IMR-90 (cell line): ENCODE measurements around the gene NDNF.

Experiments used
- MAZ ChIP-seq: IDR thresholded peaks from 2 replicates; pipeline ENCODE4 v1.6.1; 2012; ENCODE audit warnings: low read depth, mild to moderate bottlenecking, low read length, improper control_type of control experiment, moderate library complexity, borderline replicate concordance
- POLR2A ChIP-seq: IDR thresholded peaks from 2 replicates; pipeline ENCODE4 v1.6.1; 2012; ENCODE audit warnings: mild to moderate bottlenecking, low read depth, low read length
- RAD21 ChIP-seq: IDR thresholded peaks from 2 replicates; pipeline ENCODE4 v1.6.1; 2012; ENCODE audit warnings: low read length, improper control_type of control experiment
- RFX5 ChIP-seq: IDR thresholded peaks from 2 replicates; pipeline ENCODE4 v1.8.0; 2012; ENCODE audit warnings: low read depth, mild to moderate bottlenecking, low read length, moderate library complexity
- TF ChIP-seq, protein P1 (sequence below): conservative IDR thresholded peaks from 2 replicates; pipeline ENCODE4 v1.5.1; 2012; ENCODE audit warnings: mild to moderate bottlenecking, low read depth, low read length, improper control_type of control experiment
- TF ChIP-seq, protein P2 (sequence below): fragments of 150-350 bp; IDR thresholded peaks from 2 replicates; pipeline ENCODE4 v1.6.1; 2017; ENCODE audit warnings: mild to moderate bottlenecking, antibody characterized with exemption, low read length, low read depth

DNA sequence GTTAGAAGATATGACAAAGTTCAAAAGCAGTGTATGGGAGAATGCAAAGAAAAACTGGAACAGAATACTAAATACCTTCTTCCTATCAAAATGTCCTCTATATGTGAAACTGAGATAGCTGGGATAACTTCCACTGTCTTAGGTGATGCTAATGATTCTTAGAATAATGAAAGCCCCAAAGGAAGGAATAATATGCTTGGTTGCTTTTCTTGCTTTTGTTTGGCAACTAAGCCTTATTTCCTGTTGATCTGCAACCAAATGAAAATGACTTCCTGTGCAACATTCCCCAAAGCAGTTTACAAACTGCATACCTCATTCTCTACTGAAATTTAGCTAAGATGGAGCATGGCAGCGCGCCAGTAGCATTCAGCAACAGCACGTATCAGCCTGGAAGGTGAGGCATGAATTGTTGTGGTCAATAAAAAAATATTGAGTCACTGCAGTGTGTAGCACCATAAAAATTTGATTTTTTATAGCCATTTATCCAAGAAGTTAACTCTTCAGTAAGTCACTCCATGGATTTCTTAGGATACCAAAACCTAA, 18.7 kb downstream of the NDNF start:
- TF ChIP-seq, protein P1, sequence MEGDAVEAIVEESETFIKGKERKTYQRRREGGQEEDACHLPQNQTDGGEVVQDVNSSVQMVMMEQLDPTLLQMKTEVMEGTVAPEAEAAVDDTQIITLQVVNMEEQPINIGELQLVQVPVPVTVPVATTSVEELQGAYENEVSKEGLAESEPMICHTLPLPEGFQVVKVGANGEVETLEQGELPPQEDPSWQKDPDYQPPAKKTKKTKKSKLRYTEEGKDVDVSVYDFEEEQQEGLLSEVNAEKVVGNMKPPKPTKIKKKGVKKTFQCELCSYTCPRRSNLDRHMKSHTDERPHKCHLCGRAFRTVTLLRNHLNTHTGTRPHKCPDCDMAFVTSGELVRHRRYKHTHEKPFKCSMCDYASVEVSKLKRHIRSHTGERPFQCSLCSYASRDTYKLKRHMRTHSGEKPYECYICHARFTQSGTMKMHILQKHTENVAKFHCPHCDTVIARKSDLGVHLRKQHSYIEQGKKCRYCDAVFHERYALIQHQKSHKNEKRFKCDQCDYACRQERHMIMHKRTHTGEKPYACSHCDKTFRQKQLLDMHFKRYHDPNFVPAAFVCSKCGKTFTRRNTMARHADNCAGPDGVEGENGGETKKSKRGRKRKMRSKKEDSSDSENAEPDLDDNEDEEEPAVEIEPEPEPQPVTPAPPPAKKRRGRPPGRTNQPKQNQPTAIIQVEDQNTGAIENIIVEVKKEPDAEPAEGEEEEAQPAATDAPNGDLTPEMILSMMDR, result no peak
- TF ChIP-seq, protein P2, sequence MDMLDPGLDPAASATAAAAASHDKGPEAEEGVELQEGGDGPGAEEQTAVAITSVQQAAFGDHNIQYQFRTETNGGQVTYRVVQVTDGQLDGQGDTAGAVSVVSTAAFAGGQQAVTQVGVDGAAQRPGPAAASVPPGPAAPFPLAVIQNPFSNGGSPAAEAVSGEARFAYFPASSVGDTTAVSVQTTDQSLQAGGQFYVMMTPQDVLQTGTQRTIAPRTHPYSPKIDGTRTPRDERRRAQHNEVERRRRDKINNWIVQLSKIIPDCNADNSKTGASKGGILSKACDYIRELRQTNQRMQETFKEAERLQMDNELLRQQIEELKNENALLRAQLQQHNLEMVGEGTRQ, result no peak
- no peak for TF ChIP-seq POLR2A
- no peak for TF ChIP-seq RFX5
- no peak for TF ChIP-seq RAD21
- no peak for TF ChIP-seq MAZ
